Measurements from ENCODE around the gene TDRD10.

- TF ChIP-seq, protein P1, sequence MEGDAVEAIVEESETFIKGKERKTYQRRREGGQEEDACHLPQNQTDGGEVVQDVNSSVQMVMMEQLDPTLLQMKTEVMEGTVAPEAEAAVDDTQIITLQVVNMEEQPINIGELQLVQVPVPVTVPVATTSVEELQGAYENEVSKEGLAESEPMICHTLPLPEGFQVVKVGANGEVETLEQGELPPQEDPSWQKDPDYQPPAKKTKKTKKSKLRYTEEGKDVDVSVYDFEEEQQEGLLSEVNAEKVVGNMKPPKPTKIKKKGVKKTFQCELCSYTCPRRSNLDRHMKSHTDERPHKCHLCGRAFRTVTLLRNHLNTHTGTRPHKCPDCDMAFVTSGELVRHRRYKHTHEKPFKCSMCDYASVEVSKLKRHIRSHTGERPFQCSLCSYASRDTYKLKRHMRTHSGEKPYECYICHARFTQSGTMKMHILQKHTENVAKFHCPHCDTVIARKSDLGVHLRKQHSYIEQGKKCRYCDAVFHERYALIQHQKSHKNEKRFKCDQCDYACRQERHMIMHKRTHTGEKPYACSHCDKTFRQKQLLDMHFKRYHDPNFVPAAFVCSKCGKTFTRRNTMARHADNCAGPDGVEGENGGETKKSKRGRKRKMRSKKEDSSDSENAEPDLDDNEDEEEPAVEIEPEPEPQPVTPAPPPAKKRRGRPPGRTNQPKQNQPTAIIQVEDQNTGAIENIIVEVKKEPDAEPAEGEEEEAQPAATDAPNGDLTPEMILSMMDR (IDR thresholded peaks at IDR 0.05; ENCODE audit: low read depth, low read length): no peak
- TF ChIP-seq EZH2phosphoT487 (IDR thresholded peaks at IDR 0.05; ENCODE audit: low read depth): no peak
Observed at GRCh38 chr1:154591206-154591605, 89.2 kb downstream of the TDRD10 start.
